A673 (cell line): ENCODE measurements around the gene LONP1.

Experiments used
- CTCF ChIP-seq: fragments of 300-800, 200-600 bp; sonication (generic); conservative IDR thresholded peaks from 2 replicates; pipeline ENCODE4 v1.5.1; 2017; ENCODE audit warnings: low read depth, mild to moderate bottlenecking, antibody characterized with exemption, low read length, moderate library complexity, mixed read lengths
- EZH2 ChIP-seq: fragments of 200-600 bp; sonication (generic); IDR thresholded peaks from 2 replicates; pipeline ENCODE4 v1.6.1; 2017; ENCODE audit warnings: borderline replicate concordance, low read depth, mild to moderate bottlenecking, mixed read lengths, antibody characterized with exemption, low read length; ENCODE audit not compliant: poor library complexity, severe bottlenecking

- TF ChIP-seq CTCF (no peak), EZH2 (no peak)
These were observed 1.2 kb downstream of the LONP1 start for GRCh38 chr19:5718579-5719273.
